K562 (cell line): ENCODE results near the gene NDUFB10. TPM values are rescaled to one million over a fixed set of nuclear protein-coding genes. Genes with fewer than 3 reads are reported as not detected.
A peak's percentile ranks its signal among the peaks of the same experiment; 100 is the strongest.

Experiments used
- ATAC-seq: fragments of 200-7000 bp; cut with Tn5 transposase; 3 replicates; pipeline ENCODE4 v1.9.1; 2020; ENCODE audit warnings: moderate library complexity
- BruUV-seq: library from RNA; stranded (reverse); fragments of 400-500 nt; replicated peaks from 2 replicates; lab custom pipeline; 2021; lab: Mats Ljungman, UMichigan
- CTCF ChIA-PET: fragments of 300-600 bp; formaldehyde crosslinking; extraction: SDS; loops from one replicate; lab custom pipeline; 2021; ENCODE audit warnings: low intra/inter-chr PET ratio; lab: Yijun Ruan, JAX
- POLR2A ChIA-PET: fragments of 300-600, 350-650 bp; sonication (Branson Sonifier 250); formaldehyde crosslinking; extraction: SDS; loops from one replicate; lab custom pipeline; 2021; ENCODE audit warnings: antibody characterized with exemption, inconsistent platforms; lab: Yijun Ruan, JAX
- DNase-seq, 4 experiments: peaks; one replicate each; pipeline versions ENCODE4 v3.0.0 to v3.0.0-alpha.2; 2011 to 2018; ENCODE audit warnings: low spot score in 3 of 4, mixed read lengths in 3 of 4; ENCODE audit errors: extremely low read depth in 1 of 4
- FAIRE-seq: peaks from 2 replicates; lab custom pipeline; 2011; peaks lifted over from hg19 to GRCh38; lab: Jason Lieb, UNC
- H2AFZ ChIP-seq: 2 replicates; pipeline ENCODE4 v1.6.0; 2011; ENCODE audit warnings: low read depth, low read length, control low read depth, inconsistent platforms
- H3K27ac ChIP-seq: fragments of 200-600 bp; 3 replicates; pipeline ENCODE4 v1.8.0; 2011; ENCODE audit warnings: low read depth, mild to moderate bottlenecking, control low read depth, inconsistent platforms, low read length, moderate library complexity, mixed read lengths; ENCODE audit errors: extremely low read depth
- H3K27me3 ChIP-seq, 2 experiments: fragments of 300-600 bp in 1 of 2; 2 replicates in 1 of 2; 3 replicates in 1 of 2; pipeline versions ENCODE4 v1.6.0 to v1.8.0; 2011; ENCODE audit warnings: inconsistent platforms in 2 of 2, low read length in 2 of 2, mild to moderate bottlenecking in 1 of 2, mixed read lengths in 1 of 2, moderate library complexity in 1 of 2; ENCODE audit not compliant: control insufficient read depth in 2 of 2, insufficient read depth in 2 of 2
- H3K36me3 ChIP-seq: fragments of 300-600 bp; 3 replicates; pipeline ENCODE4 v1.8.0; 2011; ENCODE audit warnings: mild to moderate bottlenecking, low read length, inconsistent platforms; ENCODE audit not compliant: control insufficient read depth, insufficient read depth
- H3K4me1 ChIP-seq, 2 experiments: fragments of 200-600 bp in 1 of 2; replicated peaks in 1 of 2; 2 replicates in 1 of 2; 3 replicates in 1 of 2; pipeline versions ENCODE4 v1.5.1 to v1.8.0; 2011; ENCODE audit warnings: inconsistent platforms in 2 of 2, low read length in 2 of 2, mild to moderate bottlenecking in 1 of 2, mixed read lengths in 1 of 2, moderate library complexity in 1 of 2; ENCODE audit not compliant: control insufficient read depth in 2 of 2, insufficient read depth in 2 of 2
- H3K4me2 ChIP-seq: 2 replicates; pipeline ENCODE4 v1.6.1; 2011; ENCODE audit warnings: low read length, control low read depth, inconsistent platforms, mixed read lengths; ENCODE audit not compliant: insufficient read depth
- H3K4me3 ChIP-seq: fragments of 200-600 bp; sonication (generic), shearing (Covaris generic); 2 replicates; pipeline ENCODE4 v1.5.1; 2016; ENCODE audit warnings: control low read depth, inconsistent platforms
- H3K79me2 ChIP-seq: fragments of 200-600 bp; 3 replicates; pipeline ENCODE4 v1.8.0; 2011; ENCODE audit warnings: low read length, inconsistent platforms; ENCODE audit not compliant: control insufficient read depth, insufficient read depth
- H3K9ac ChIP-seq, 2 experiments: 2 replicates each; pipeline versions ENCODE4 v1.6.0 to v1.6.1; 2011; ENCODE audit warnings: low read depth in 2 of 2, low read length in 2 of 2, control low read depth in 1 of 2, inconsistent platforms in 1 of 2, mild to moderate bottlenecking in 1 of 2, mixed read lengths in 1 of 2; ENCODE audit not compliant: insufficient read depth in 1 of 2
- H3K9me1 ChIP-seq: one replicate; pipeline ENCODE4 v1.6.0; 2011; ENCODE audit warnings: inconsistent platforms, mild to moderate bottlenecking, low read length, moderate library complexity; ENCODE audit not compliant: control insufficient read depth, insufficient read depth
- H3K9me3 ChIP-seq: replicated peaks from 2 replicates; pipeline ENCODE4 v1.5.1; 2011; ENCODE audit warnings: low read depth, low read length, inconsistent platforms; ENCODE audit not compliant: control insufficient read depth, insufficient read depth
- H4K20me1 ChIP-seq: replicated peaks from 2 replicates; pipeline ENCODE4 v1.6.1; 2011; ENCODE audit warnings: low read length, inconsistent platforms, mixed read lengths; ENCODE audit not compliant: control insufficient read depth, insufficient read depth
- AFF1 ChIP-seq, 2 experiments: fragments of 450-650 bp; IDR thresholded peaks; 2 replicates each; pipeline ENCODE4 v1.6.1; 2018; ENCODE audit warnings: mild to moderate bottlenecking in 2 of 2, low read depth in 1 of 2; ENCODE audit not compliant: partially characterized antibody in 2 of 2
- EZH2 ChIP-seq: IDR thresholded peaks from 2 replicates; pipeline ENCODE4 v1.6.1; 2012; ENCODE audit warnings: low read depth, mild to moderate bottlenecking, inconsistent platforms, low read length, borderline replicate concordance
- MTA3 ChIP-seq: fragments of 450-650 bp; formaldehyde crosslinking; IDR thresholded peaks from 2 replicates; pipeline ENCODE4 v1.6.1; 2017; ENCODE audit warnings: mild to moderate bottlenecking, borderline replicate concordance
- POLR2AphosphoS2 ChIP-seq: IDR thresholded peaks from 2 replicates; pipeline ENCODE4 v1.6.1; 2012; ENCODE audit warnings: low read length, improper control_type of control experiment
- RBM39 ChIP-seq: fragments of 200-400 bp; formaldehyde crosslinking; optimal IDR thresholded peaks from 2 replicates; pipeline ENCODE3; 2018; ENCODE audit warnings: low read depth, low read length
- ZFP36 ChIP-seq: fragments of 150-350 bp; IDR thresholded peaks from 2 replicates; pipeline ENCODE4 v1.6.1; 2018; ENCODE audit warnings: low read length, low read depth; ENCODE audit not compliant: partially characterized antibody
- WGBS: fragments of 100-300 bp; shearing (Covaris generic); methylation state at CpG from one replicate; pipeline ENCODE4 v1.1.6; 2016; ENCODE audit warnings: low coverage, mixed read lengths; ENCODE audit not compliant: insufficient coverage; ENCODE audit errors: missing lambda C conversion rate; 5-methylcytosine and 5-hydroxymethylcytosine counted together
- in situ Hi-C: fragments of 300-500 bp; cut with MboI; formaldehyde crosslinking; loops from 4 replicates; pipeline ENCODE4 v1.15.0; 2018; ENCODE audit warnings: inconsistent platforms, mixed read lengths
- intact Hi-C: fragments of 100-400 bp; cut with micrococcal nuclease; formaldehyde crosslinking; loops from 2 replicates; pipeline ENCODE4 v1.14.2; 2022
- polyA plus RNA-seq, 8 experiments: library from polyadenylated mRNA; depleted of rRNA in 4 of 8; stranded (reverse) in 5 of 8; unstranded in 3 of 8; fragments of >200 nt; fragmentation: Nextera tagmentation in 2 of 8; fragmentation: Illumina TruSeq in 1 of 8; extraction: Ambion mirVana in 2 of 8; extraction: Trizol in 1 of 8; gene quantifications; 2 replicates each; pipeline versions ENCODE4 v1.2.1 to v1.2.3, GENCODE V29; 2011 to 2014; ENCODE audit warnings: inconsistent platforms in 1 of 8, missing spikeins in 1 of 8
- total RNA-seq, 7 experiments: library from RNA; depleted of rRNA in 6 of 7; stranded (reverse); fragments of >200 nt in 6 of 7; fragmentation: Illumina TruSeq in 2 of 7; extraction: Trizol in 2 of 7; gene quantifications; 2 replicates each; pipeline versions ENCODE4 v1.2.1 to v1.2.3, GENCODE V29; 2011 to 2021; ENCODE audit warnings: low replicate concordance in 1 of 7

Gene NDUFB10
- total and polyA plus RNA-seq, 9 of the 15 experiments (the other 6 are each of a cell fraction or from before 2014, with no cell fraction given): 69.3 to 527 (median 161) TPM

- Histone ChIP-seq H3K27me3 (no peaks in the 10 kb centered on the region), H3K9me1 (no peaks in the 10 kb centered on the region), H3K9ac (peak within 1 kb of the TSS in 1 of 2 experiments; percentile 70; a peak in 2 of 4 replicates), H4K20me1 (no peaks in the 10 kb centered on the region), H3K9me3 (no peaks in the 10 kb centered on the region)
- ChIA-PET CTCF (no interaction called here), POLR2A (interaction anchor here (0.6 to 10.2 kb wide), 5 partner anchors 10 to 252 kb away, joined by 3 to 103 read pairs (median 4); partner anchors contain the start of genes RNF151, RPS2, TBL3 and TRAF7)
- ATAC-seq: no peak
- in situ Hi-C loops (no loop called here), intact Hi-C loops (no loop called here)
- WGBS: 45% methylated on average over 6 of the region's 6 CpGs
- no peak for FAIRE-seq
- no peak for TF ChIP-seq EZH2
- peak; percentile 69; the same call in 1 of the 2 replicates for TF ChIP-seq POLR2AphosphoS2
- no peak for TF ChIP-seq RBM39
- no peak for TF ChIP-seq ZFP36
- no peak for TF ChIP-seq AFF1 (IDR thresholded peaks at IDR 0.05; ENCODE audit: low read depth in 1 of 2, partially characterized antibody in 2 of 2)
- TF ChIP-seq MTA3: no peak
- TF ChIP-seq, all 486 proteins: peak for 1
- H3K27ac ChIP-seq: no peak within 1 kb of the TSS
- no peak within 1 kb of the TSS for H3K4me3 ChIP-seq
- H2AFZ ChIP-seq: no peak within 1 kb of the TSS
- H3K4me2 ChIP-seq: no peak within 1 kb of the TSS
- H3K4me1 ChIP-seq: peaks cover 6 to 84% of the 10 kb centered on the region in 2 experiments; a peak in 4 of 5 replicates
- DNase-seq: no peak
- BruUV-seq: no TSS peak
- H3K79me2 ChIP-seq: peaks cover 16% of the 10 kb centered on the region
- H3K36me3 ChIP-seq: peaks cover 44% of the 10 kb centered on the region; the same call in 2 of the 3 replicates
Measured at GRCh38 chr16:1981398-1981836, 22.1 kb downstream of the NDUFB10 start, which contains the start of gene NOXO1. NOXO1 (minus strand) TSS chr16:1981469; CDS start chr16:1981179, 290 bp downstream.
